ENCODE measurements around the gene KCTD13. TPM values are rescaled to one million over a fixed set of nuclear protein-coding genes. Genes with fewer than 3 reads are reported as not detected.
A peak's percentile ranks its signal among the peaks of the same experiment; 100 is the strongest.
"Not testable (repeated sequence)": the region's sequence is repeated elsewhere in the genome, so short reads cannot be mapped to it uniquely, and the experiment has no call there.

The KCTD13 gene
- total RNA-seq, 4 donors from 2014 or later, result 14.4 to 25.7 (median 18.8) TPM

DNA sequence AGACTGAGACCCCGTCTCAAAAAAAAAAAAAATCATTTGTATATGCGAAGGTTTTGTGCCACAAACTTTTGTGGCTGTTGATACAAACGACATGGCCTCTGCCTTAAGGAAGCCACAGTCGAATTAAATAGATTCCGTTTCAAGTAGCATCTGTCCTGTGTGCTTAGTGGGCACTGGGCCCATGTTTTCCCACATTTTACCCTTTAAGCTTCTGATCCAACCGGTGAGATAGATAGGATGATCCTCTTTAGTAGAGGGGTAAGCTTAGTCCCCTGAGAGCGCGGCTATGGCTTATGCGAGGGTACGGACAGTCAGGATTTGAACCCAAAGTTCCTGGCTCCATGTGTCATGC lies 35.1 kb upstream of the KCTD13 start:
- peaks cover 0 to 21% (median 6%) of the 10 kb centered on the region in 4 donors for H3K36me3 ChIP-seq
- H3K4me3 ChIP-seq, result peak overlapping the region; percentile 73 to 95 (median 80)
- intact Hi-C loops (cut with DNase I), result loop anchor here (5.0 kb wide), 1 partner anchor 34 kb away; the partner anchor contains the start of gene KCTD13
- H3K4me1 ChIP-seq, result peaks cover 8 to 34% (median 25%) of the 10 kb centered on the region in 4 donors
- H3K27me3 ChIP-seq, result no peaks in the 10 kb centered on the region
- no peak for DNase-seq (ENCODE audit: extremely low spot score)
- peak overlapping the region; percentile 92 to 95 (median 94) for H3K27ac ChIP-seq (replicated peaks in 1 of 4)
- TF ChIP-seq EP300 (IDR thresholded peaks at IDR 0.05) (no peak), POLR2AphosphoS5 (IDR thresholded peaks at IDR 0.05) (no peak), POLR2A (IDR thresholded peaks at IDR 0.05; ENCODE audit: low read depth) (no peak)
- TF ChIP-seq, protein P1, sequence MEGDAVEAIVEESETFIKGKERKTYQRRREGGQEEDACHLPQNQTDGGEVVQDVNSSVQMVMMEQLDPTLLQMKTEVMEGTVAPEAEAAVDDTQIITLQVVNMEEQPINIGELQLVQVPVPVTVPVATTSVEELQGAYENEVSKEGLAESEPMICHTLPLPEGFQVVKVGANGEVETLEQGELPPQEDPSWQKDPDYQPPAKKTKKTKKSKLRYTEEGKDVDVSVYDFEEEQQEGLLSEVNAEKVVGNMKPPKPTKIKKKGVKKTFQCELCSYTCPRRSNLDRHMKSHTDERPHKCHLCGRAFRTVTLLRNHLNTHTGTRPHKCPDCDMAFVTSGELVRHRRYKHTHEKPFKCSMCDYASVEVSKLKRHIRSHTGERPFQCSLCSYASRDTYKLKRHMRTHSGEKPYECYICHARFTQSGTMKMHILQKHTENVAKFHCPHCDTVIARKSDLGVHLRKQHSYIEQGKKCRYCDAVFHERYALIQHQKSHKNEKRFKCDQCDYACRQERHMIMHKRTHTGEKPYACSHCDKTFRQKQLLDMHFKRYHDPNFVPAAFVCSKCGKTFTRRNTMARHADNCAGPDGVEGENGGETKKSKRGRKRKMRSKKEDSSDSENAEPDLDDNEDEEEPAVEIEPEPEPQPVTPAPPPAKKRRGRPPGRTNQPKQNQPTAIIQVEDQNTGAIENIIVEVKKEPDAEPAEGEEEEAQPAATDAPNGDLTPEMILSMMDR (IDR thresholded peaks at IDR 0.05), result no peak
- no peaks in the 10 kb centered on the region for H3K9me3 ChIP-seq
- WGBS, result 62% methylated on average over 10 of the region's 10 CpGs

DNA sequence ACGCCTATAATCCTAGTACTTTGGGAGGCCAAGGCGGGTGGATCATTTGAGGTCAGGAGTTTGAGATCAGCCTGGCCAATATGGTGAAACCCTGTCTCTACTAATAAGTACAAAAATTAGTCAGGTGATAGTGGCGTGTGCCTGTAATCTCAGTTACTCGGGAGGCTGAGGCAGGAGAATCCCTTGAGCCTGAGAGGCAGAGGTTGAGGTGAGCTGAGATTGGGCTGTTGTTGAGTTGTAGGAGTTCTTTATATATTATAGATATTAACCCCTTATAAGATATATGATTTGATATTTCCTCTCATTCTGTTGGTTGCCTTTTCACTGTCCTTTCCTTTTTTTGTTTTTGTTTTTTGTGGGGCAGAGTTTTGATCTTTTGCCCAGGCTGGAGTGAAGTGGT lies 33.8 kb upstream of the KCTD13 start:
- peaks cover 8 to 32% (median 24%) of the 10 kb centered on the region in 4 donors for H3K4me1 ChIP-seq
- DNase-seq (ENCODE audit: extremely low spot score); H3K27me3 ChIP-seq; H3K9me3 ChIP-seq; H3K36me3 ChIP-seq; H3K27ac ChIP-seq (replicated peaks in 1 of 4); H3K4me3 ChIP-seq: not testable (repeated sequence)
- 88% methylated on average over 4 of the region's 4 CpGs for WGBS
- intact Hi-C loops (cut with DNase I), result loop anchor here (5.0 kb wide), 1 partner anchor 33 kb away; the partner anchor contains the start of gene KCTD13

DNA sequence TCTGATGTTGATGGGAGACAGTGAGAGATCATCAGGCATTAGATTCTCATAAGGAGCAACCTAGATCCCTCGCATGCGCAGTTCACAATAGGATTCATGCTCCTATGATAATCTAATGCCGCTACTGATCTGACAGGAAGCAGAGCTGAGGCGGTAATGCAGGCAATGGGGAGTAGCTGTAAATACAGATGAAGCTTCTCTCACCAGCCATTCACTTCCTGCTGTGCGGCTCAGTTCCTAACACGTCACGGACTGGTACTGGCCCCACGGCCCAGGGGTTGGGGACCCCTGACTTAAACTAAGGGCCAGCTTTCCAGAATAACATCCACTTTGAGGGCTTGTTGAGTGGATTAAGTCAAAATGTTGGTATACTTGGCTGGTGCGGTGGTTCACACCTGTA lies 33.3 kb upstream of the KCTD13 start:
- TF ChIP-seq POLR2A (IDR thresholded peaks at IDR 0.05; ENCODE audit: low read depth), result no peak
- intact Hi-C loops (cut with DNase I), result no loop called here
- peaks cover 0 to 4% (median 1%) of the 10 kb centered on the region in 4 donors for H3K36me3 ChIP-seq
- no peak for DNase-seq (ENCODE audit: extremely low spot score)
- no peak overlapping the region for H3K27ac ChIP-seq (replicated peaks in 1 of 4)
- peaks cover 8 to 26% (median 21%) of the 10 kb centered on the region in 4 donors for H3K4me1 ChIP-seq
- no peaks in the 10 kb centered on the region for H3K27me3 ChIP-seq
- no peaks in the 10 kb centered on the region for H3K9me3 ChIP-seq
- no peak overlapping the region for H3K4me3 ChIP-seq
- WGBS, result 91% methylated on average over 8 of the region's 9 CpGs

DNA sequence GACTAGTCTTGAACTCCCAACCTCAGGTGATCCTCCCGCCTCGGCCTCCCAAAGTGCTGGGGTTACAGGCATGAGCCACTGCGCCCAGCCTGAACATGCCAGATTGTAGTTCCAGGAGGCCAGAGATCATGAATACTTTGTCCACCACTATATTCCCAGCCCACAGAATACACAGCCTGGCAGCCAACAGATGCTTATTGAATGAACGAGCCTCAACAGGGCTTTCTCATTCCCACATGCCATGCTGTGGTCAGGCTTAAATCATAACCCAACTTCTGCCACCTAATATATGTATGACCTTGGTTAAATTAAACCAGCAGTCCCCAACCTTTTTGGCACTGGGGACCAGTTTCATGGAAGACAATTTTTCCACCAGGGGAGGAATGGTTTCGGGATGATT lies 32.7 kb upstream of the KCTD13 start:
- H3K9me3 ChIP-seq, result no peaks in the 10 kb centered on the region
- H3K4me1 ChIP-seq, result peaks cover 8 to 22% (median 19%) of the 10 kb centered on the region in 4 donors
- H3K27ac ChIP-seq (replicated peaks in 1 of 4), result no peak overlapping the region
- intact Hi-C loops (cut with DNase I), result no loop called here
- DNase-seq (ENCODE audit: extremely low spot score), result no peak
- H3K36me3 ChIP-seq, result no peaks in the 10 kb centered on the region
- 94% methylated on average over 5 of the region's 5 CpGs for WGBS
- TF ChIP-seq POLR2A (IDR thresholded peaks at IDR 0.05; ENCODE audit: low read depth), result no peak
- TF ChIP-seq, protein P1 (IDR thresholded peaks at IDR 0.05), result no peak
- TF ChIP-seq EP300 (IDR thresholded peaks at IDR 0.05), result no peak
- TF ChIP-seq POLR2AphosphoS5 (IDR thresholded peaks at IDR 0.05), result no peak
- H3K4me3 ChIP-seq, result no peak overlapping the region
- H3K27me3 ChIP-seq, result no peaks in the 10 kb centered on the region

DNA sequence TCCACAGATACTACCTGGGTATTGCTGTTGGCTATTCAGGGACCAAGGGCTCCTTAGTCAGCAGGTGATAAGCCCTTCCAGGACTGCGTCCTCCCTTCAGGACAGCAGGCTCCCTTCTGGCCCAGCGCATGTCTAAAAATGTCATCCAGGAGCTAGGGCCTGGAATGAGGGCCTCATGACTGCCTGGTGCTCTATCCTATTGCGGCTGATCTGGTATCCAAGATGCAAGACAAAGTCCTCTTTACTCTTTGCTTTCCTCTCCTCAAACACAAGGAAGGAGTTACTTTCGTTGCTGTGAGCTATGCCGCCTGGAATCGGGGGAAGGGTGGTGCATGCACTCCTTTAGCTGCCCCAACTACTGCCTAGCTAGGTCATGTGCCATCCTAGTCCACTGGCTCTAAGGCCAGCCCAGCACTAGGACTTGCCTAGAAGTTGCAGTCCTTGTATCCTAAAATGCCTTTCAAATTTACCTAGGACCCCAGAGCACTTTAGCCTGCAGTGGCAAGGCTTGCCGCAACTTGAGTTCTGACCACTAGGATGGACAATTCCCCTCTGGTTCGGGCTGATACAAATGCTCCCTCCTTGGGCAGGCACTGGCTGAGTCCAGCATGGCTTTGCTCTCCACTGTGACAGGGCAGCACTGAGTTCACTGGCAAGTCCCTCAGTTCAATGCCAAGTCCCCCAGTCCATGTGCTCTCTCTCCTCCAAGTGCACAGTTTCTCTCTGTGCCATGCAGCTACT lies 25.8 kb upstream of the KCTD13 start:
- no peaks in the 10 kb centered on the region for H3K4me1 ChIP-seq
- intact Hi-C loops (cut with DNase I), result no loop called here
- no peak for DNase-seq (ENCODE audit: extremely low spot score)
- H3K27me3 ChIP-seq, result no peaks in the 10 kb centered on the region
- H3K36me3 ChIP-seq, result no peaks in the 10 kb centered on the region
- WGBS, result 94% methylated on average over 8 of the region's 8 CpGs
- TF ChIP-seq EP300 (IDR thresholded peaks at IDR 0.05) (no peak), POLR2A (IDR thresholded peaks at IDR 0.05; ENCODE audit: low read depth) (no peak), POLR2AphosphoS5 (IDR thresholded peaks at IDR 0.05) (no peak)
- TF ChIP-seq, protein P1 (IDR thresholded peaks at IDR 0.05), result no peak
- no peak overlapping the region for H3K27ac ChIP-seq (replicated peaks in 1 of 4)
- no peak overlapping the region for H3K4me3 ChIP-seq
- H3K9me3 ChIP-seq, result no peaks in the 10 kb centered on the region
